ENCODE data around the gene MTSS2.

MTSS2 gene

GRCh38 chr16:70713824-70714223 is 28.0 kb upstream of the MTSS2 start:
- DNase-seq = no peak

DNA sequence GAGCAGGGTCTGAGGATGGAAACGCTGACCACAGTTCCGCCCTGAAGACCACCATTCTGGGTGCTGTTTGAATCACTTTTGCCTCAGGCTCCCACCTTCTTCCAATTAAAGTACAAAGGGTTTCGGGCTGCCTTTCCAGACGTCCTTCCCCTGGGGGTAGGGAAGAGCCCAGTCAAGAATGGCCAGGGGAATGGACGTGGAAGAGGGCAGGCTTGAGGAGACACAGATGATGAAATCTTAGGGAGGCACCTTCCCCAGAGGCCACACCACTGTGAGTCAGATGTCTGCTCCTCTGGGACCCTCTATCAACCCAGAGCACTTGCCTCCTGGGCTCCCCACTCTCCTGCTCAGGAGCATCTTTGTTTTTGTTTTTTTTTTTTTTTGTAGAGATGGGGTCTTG is 27.5 kb upstream of the MTSS2 start:
- DNase-seq = no peak

DNA sequence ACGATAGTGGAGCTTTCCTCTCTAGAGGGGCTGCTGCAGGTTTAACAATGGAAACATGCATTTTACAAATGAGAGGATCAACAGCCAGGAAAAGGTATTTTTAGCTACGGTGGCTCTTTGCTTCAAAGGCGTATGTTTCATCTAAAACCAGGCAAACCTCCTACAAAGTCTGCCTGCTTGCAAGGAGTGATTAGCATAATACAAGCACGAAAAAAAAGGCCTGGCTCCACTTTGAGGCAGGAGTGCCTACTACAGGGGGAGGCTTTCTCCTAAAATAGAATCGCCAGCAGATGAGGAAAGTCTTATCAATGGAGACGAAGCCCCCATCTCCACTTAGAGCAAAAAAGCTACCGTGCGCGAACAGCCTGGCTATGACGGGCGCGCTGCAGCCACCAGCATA is 27.1 kb upstream of the MTSS2 start:
- DNase-seq = no peak

DNA sequence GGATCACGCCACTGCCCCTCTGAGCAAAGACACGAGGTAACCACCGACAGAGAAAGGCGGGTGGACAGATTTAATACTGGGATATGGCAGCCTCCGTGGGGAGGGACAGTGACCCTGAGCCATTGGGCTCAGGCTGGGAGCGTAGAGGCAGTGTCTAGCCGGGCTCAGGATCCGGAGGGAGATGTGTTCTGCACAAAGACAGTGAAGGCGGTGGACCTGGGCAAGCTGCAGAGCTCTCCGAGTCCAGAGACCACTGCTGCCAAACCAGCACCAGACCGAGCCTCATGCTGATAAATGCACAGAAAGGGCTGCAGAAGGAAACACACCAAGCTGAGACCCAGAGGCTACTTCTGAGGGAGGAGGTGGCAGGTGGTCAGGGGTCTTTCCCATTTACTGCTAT is 26.5 kb upstream of the MTSS2 start:
- DNase-seq = no peak

DNA sequence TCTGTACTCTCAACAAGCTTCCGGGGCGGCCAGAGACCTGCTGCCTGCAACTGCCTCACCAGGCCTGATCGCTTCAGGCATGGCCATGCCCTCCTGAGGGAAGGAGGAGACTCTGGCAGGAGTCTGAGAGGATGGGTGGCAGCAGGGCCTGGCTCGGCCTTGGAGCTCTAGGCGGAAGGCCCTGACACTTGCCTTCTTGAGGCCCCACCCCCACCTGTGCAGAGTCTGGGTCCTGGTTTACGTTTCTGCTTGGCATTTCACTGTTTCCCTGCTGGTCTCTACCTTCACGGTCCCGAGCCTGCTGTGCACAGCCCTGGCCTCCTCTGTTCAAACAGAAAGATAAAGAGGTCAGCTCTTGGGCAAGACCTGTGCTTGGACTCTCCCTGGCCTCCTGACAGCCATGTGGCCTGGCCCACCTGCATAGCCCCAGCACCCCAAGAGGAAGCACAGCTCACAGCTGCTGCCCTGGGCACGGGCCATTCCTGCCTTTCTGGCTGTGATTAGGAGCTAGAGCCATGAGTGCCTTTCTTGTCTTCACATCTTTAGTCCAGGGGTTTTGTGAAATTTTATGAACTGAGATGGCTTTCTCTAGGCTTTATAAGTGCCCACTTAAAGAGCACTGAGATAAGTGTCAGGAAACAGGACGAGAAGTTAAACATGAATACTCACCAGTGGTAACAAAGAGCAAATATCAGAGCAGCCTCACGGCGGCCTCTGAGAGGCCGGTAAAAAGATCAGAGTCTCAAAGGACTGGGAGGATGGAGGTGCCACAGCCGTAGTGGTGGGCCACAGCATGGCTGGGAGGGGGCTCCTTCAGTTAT is 25.6 kb upstream of the MTSS2 start:
- DNase-seq = no peak

DNA sequence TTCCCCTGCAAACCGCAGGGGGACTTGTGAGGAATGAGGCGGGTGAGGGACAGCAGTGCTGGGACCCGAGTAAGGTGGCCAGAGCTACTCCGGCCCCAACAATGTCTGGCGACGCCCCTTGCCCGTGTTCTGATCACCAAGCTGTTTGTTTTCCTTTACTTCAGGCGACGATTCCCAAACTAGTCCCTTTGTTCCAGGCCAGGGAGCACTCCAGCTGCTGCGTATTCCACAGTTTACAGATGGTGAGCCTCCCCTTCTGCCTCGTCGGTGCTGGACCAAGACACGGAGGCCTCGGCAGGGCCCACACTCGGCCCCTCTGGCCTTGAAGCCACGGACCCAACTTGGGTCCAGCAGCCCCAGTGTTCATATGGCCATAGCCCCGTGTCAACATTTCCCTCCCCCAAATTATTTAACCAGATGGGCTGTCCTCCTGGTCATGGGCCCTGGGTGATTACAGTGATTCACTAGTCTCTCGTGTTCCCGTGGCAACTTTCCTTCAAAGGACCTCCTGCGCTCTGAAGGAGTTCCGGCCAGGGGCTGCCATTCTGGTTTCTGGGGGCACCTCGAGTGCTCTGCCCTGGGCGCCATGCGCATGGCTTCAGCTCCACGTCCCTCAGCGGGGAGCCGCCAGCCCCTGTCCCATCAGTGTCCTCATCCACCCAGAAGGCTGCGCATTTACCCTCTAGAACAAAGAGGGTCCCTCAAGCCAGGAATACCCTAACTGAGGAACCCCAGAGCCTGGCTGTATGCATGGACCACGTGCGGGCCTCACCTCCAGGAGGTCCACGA is 24.8 kb upstream of the MTSS2 start:
- DNase-seq = no peak

- DNase-seq = no peak
Observed at GRCh38 chr16:70709942-70710341, 24.1 kb upstream of the MTSS2 start.

GRCh38 chr16:70709457-70709856 is 23.6 kb upstream of the MTSS2 start:
- no peak for DNase-seq

- no peak for DNase-seq
Observed at GRCh38 chr16:70708366-70709246, 22.8 kb upstream of the MTSS2 start.

GRCh38 chr16:70706948-70707465 is 21.2 kb upstream of the MTSS2 start:
- no peak for DNase-seq

GRCh38 chr16:70705056-70705455 is 19.2 kb upstream of the MTSS2 start:
- DNase-seq = no peak

DNA sequence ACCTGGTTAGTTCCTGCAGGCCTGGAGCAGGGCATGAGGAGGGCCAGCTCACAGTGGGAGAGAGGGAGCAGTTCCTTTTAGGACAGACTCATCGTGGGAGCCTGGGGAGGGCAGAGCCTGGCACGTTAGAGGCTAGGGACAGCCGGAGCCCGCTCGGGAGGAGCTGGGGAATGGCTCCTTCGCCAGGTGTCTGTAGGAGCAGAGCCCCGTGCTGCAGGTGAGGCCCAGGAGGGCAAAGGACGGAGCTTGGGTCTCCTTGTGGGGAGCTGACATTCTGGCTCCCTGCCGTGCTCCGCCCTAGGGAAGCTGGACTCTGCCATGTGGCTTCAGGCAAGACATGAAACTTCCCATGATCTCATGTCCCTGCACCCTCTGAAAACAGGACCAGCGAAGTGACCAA is 18.7 kb upstream of the MTSS2 start:
- DNase-seq = no peak

GRCh38 chr16:70703835-70704381 is 18.1 kb upstream of the MTSS2 start:
- no peak for DNase-seq

- no peak for DNase-seq
Observed at GRCh38 chr16:70703041-70703834, 17.4 kb upstream of the MTSS2 start.

DNA sequence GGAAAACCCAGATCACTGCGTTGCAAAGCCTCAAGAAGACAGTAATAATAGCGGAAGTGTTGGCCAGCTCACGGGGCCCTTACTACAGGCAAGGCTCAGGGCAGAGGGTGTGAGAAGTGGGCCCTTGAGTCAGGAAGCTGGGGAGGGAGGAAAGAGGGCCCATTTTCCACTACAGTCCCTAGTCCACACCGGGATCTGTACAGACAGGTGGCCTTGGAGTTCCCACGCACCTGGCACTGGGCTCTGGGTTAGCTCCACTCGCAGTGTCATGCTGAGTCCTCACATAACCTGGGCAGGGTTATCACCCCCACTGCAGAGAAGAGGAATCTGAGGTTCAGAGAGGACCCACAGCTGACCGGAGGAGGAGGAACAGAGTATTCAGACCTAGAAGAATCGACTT is 16.8 kb upstream of the MTSS2 start:
- no peak for DNase-seq

DNA sequence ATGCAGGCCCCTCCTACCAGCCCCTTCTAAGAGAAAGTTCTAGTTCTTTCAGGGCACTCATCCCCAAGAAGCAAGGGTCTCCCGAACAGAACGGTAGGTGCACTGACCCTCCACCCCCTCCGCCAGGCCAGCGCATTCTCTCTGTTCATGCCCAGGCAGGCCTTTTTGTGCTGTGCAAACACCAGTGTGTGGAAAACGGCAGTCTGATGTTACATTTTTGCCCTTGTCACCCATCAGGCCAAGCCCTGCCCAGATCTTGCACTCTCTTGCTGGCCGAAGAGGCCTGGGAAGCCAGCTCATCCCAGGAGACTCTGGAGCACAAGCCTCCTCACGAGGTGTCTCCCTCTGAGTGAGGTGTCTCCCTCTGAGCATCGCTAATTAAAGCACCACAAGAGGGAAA is 16.1 kb upstream of the MTSS2 start:
- DNase-seq = no peak

DNA sequence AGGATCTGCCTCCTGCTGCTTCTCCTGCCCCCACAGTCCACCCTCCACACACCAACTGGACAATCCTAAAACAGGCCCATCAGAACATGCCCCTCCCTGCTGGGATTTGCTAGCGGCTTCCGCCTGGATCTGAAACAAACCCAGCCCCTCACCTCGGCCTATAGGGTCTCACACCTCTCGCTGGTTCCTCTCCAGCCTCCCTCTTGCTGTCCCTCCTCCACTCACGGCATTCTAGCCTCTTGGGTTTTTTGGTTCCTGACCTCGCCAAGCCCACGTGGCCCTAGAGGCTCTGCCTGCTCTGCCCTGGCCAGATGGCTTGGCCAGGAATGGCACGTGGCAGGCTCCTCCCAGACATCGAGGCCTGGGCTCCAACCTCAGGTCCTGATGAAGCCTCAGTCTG is 15.7 kb upstream of the MTSS2 start:
- no peak for DNase-seq

GRCh38 chr16:70701036-70701435 is 15.2 kb upstream of the MTSS2 start:
- no peak for DNase-seq

- no peak for DNase-seq
Observed at GRCh38 chr16:70700101-70701020, 14.5 kb upstream of the MTSS2 start.

DNA sequence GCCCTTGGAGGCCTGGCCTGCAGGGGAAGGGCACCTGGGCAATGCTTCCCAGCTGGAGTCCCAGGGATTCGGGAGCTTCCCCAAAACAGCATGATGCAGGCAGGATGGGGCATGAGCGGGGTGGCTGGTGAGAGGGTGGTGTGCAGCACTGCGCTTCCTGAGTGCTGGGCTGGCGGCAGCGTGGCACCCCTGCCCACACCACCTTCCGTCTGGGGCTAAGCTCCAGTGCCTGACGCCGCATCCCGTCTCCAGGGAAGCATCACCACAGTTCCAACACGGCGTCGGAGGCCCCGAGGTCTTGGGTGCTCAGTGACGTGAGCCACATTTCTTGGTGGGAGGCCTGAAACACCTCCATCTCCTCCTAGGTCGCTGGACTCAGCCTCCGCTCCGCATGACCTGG is 13.8 kb upstream of the MTSS2 start:
- DNase-seq = no peak

GRCh38 chr16:70698901-70699300 is 13.0 kb upstream of the MTSS2 start:
- DNase-seq = no peak
